OCI-LY1 (cell line): Measurements from ENCODE around the gene ESPNL.

ENCODE experiments used
- EZH2 ChIP-seq: fragments of 200-600 bp; sonication (generic), shearing (Covaris generic); IDR thresholded peaks from 2 replicates; pipeline ENCODE4 v1.8.0; 2017; ENCODE audit warnings: borderline replicate concordance, mixed run types, mild to moderate bottlenecking, antibody characterized with exemption, low read length, moderate library complexity, mixed read lengths
- TF ChIP-seq, protein P1 (sequence below): fragments of 200-600 bp; sonication (generic), shearing (Covaris generic); IDR thresholded peaks from 2 replicates; pipeline ENCODE4 v1.5.1; 2017; ENCODE audit warnings: mild to moderate bottlenecking, antibody characterized with exemption, low read length, moderate library complexity, mixed read lengths

DNA sequence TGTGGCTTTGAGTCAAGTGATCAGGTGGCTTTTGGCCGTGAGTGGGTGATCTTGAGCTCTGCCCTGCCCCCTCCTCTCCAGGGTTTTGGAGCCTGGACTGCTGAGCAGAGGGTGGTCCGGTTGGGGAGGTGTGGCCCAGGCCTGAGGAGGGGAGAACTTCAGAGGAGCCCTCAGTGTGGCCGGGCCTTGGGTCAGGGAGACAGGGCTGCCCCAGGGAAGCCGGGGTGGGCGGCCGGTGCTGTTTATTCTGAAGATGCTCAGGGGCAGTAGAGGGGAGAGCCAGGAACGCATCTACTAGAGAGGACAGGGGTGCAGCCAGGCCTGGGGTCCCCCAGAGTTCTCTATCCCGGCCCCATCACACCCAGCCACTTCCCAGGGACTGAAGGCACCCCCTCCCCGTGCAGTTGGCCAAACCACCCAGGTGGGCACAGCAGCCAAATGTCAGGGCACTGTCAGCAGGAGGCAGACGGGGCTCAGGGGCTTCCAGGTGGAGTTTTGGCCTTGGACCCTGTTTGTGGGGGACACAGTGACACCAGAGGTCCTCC is 59.6 kb downstream of the ESPNL start:
- TF ChIP-seq, protein P1, sequence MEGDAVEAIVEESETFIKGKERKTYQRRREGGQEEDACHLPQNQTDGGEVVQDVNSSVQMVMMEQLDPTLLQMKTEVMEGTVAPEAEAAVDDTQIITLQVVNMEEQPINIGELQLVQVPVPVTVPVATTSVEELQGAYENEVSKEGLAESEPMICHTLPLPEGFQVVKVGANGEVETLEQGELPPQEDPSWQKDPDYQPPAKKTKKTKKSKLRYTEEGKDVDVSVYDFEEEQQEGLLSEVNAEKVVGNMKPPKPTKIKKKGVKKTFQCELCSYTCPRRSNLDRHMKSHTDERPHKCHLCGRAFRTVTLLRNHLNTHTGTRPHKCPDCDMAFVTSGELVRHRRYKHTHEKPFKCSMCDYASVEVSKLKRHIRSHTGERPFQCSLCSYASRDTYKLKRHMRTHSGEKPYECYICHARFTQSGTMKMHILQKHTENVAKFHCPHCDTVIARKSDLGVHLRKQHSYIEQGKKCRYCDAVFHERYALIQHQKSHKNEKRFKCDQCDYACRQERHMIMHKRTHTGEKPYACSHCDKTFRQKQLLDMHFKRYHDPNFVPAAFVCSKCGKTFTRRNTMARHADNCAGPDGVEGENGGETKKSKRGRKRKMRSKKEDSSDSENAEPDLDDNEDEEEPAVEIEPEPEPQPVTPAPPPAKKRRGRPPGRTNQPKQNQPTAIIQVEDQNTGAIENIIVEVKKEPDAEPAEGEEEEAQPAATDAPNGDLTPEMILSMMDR: no peak
- TF ChIP-seq EZH2: no peak
